ENCODE results near the gene MT1E. TPM values are rescaled to one million over a fixed set of nuclear protein-coding genes. Genes with fewer than 3 reads are reported as not detected.

The MT1E gene
- total and polyA plus RNA-seq, 2 donors (not counting 1 experiment from before 2014, with no cell fraction given): 3.1 TPM; not detected in 1

- intact Hi-C loops (cut with micrococcal nuclease): loop anchor here (10.0 kb wide), 1 partner anchor 310 kb away; no protein-coding TSS in a partner anchor
These were observed 20.6 kb upstream of the MT1E start for GRCh38 chr16:56604966-56605365.

More at GRCh38 chr16:56604966-56605365, 20.6 kb upstream of the MT1E start:
- peaks cover 12 to 28% of the 10 kb centered on the region in 2 donors for H3K4me1 ChIP-seq (ENCODE audit: control insufficient read depth in 2 of 2, insufficient read depth in 2 of 2, low read length in 2 of 2)
- no peak for TF ChIP-seq CTCF (IDR thresholded peaks at IDR 0.05)
- no peak for TF ChIP-seq EZH2 (IDR thresholded peaks at IDR 0.05; ENCODE audit: borderline replicate concordance, insufficient read depth, low read depth, low read length, poor library complexity, severe bottlenecking)
- no peak overlapping the region for H3K4me3 ChIP-seq (ENCODE audit: control extremely low read depth in 1 of 5, extremely low read depth in 1 of 5, insufficient read depth in 1 of 5, low read depth in 2 of 5, low read length in 4 of 5)
- H3K79me2 ChIP-seq (ENCODE audit: control insufficient read depth, insufficient read depth, low read length): no peaks in the 10 kb centered on the region
- H3K9me3 Mint-ChIP-seq (ENCODE audit: insufficient read depth): no peaks in the 10 kb centered on the region
- peaks cover 0 to 11% (median 3%) of the 10 kb centered on the region in 4 experiments for H3K27me3 ChIP-seq (replicated peaks in 1 of 4; ENCODE audit: control extremely low read depth in 1 of 4, control insufficient read depth in 3 of 4, insufficient read depth in 4 of 4, low read length in 3 of 4)
- H3K4me2 ChIP-seq (replicated peaks; ENCODE audit: low read depth, low read length, poor library complexity, severe bottlenecking): no peak overlapping the region
- DNase-seq (no peak), ATAC-seq (ENCODE audit: low read depth) (no peak)
- H3K4me3 Mint-ChIP-seq: no peak overlapping the region
- H4K20me1 ChIP-seq (ENCODE audit: control insufficient read depth, insufficient read depth, low read length, poor library complexity, severe bottlenecking): no peaks in the 10 kb centered on the region
- peaks cover 19% of the 10 kb centered on the region for H3K27me3 Mint-ChIP-seq
- ChIA-PET CTCF (interaction anchor here (0.6 to 2.0 kb wide), 5 partner anchors 26 to 1493 kb away, joined by 3 to 17 read pairs (median 4); no protein-coding TSS in a partner anchor), POLR2A (no interaction called here)
- H3K27ac Mint-ChIP-seq: no peak overlapping the region
- peaks cover 24% of the 10 kb centered on the region for H3K4me1 Mint-ChIP-seq
- no peaks in the 10 kb centered on the region for H3K9me3 ChIP-seq (ENCODE audit: control extremely low read depth in 1 of 3, control insufficient read depth in 2 of 3, insufficient read depth in 1 of 3, low read length in 2 of 3)
- WGBS (ENCODE audit: insufficient coverage): 100% methylated on average over 4 of the region's 4 CpGs
- H3K9ac ChIP-seq (ENCODE audit: low read length): no peak overlapping the region
- H3K27ac ChIP-seq (ENCODE audit: low read length in 2 of 2): no peak overlapping the region
- H2AFZ ChIP-seq (ENCODE audit: insufficient read depth, low read depth, low read length, poor library complexity, severe bottlenecking): no peak overlapping the region
- H3K36me3 ChIP-seq (replicated peaks in 1 of 2; ENCODE audit: control extremely low read depth in 1 of 2, control insufficient read depth in 1 of 2, extremely low read depth in 1 of 2, insufficient read depth in 2 of 2, low read length in 1 of 2): no peaks in the 10 kb centered on the region
